ENCODE results near the gene TLX3.

TLX3 gene

GRCh38 chr5:171310212-171310818, 1.3 kb downstream of the TLX3 start:
- no peak for DNase-seq (ENCODE audit: extremely low spot score)
- ChIA-PET CTCF (no interaction called here), POLR2A (no interaction called here)
- TF ChIP-seq CTCF (IDR thresholded peaks at IDR 0.05; ENCODE audit: control extremely low read depth, extremely low read depth, low read depth, missing control alignments) = no peak

- TF ChIP-seq CTCF (IDR thresholded peaks at IDR 0.05; ENCODE audit: control extremely low read depth, extremely low read depth, low read depth, missing control alignments) = no peak
- CTCF ChIA-PET = no interaction called here
- no peak for DNase-seq (ENCODE audit: extremely low spot score)
- POLR2A ChIA-PET = no interaction called here
Observed at GRCh38 chr5:171310819-171311321, 1.8 kb downstream of the TLX3 start.

- DNase-seq (ENCODE audit: extremely low spot score) = no peak
- ChIA-PET CTCF (no interaction called here), POLR2A (no interaction called here)
Observed at GRCh38 chr5:171311322-171312077, 2.5 kb downstream of the TLX3 start.

GRCh38 chr5:171312129-171312974, 3.3 kb downstream of the TLX3 start:
- ChIA-PET POLR2A (no interaction called here), CTCF (no interaction called here)
- TF ChIP-seq CTCF (IDR thresholded peaks at IDR 0.05; ENCODE audit: control extremely low read depth, extremely low read depth, low read depth, missing control alignments) = no peak
- no peak for DNase-seq (ENCODE audit: extremely low spot score)

More at GRCh38 chr5:171311322-171312077, 2.5 kb downstream of the TLX3 start:
- no peak for TF ChIP-seq CTCF (IDR thresholded peaks at IDR 0.05; ENCODE audit: control extremely low read depth, extremely low read depth, low read depth, missing control alignments)

GRCh38 chr5:171313481-171314206, 4.6 kb downstream of the TLX3 start:
- no peak for TF ChIP-seq CTCF (IDR thresholded peaks at IDR 0.05; ENCODE audit: control extremely low read depth, extremely low read depth, low read depth, missing control alignments)
- ChIA-PET CTCF (no interaction called here), POLR2A (no interaction called here)
- DNase-seq (ENCODE audit: extremely low spot score) = no peak

Measured in GM10248 (cell line).